H1 (cell line): ENCODE data around the gene SRSF1. TPM values are rescaled to one million over a fixed set of nuclear protein-coding genes. Genes with fewer than 3 reads are reported as not detected.
A peak's percentile ranks its signal among the peaks of the same experiment; 100 is the strongest.

Experiments
- CTCF ChIA-PET: fragments of 300-600 bp; sonication (Branson Sonifier 250); formaldehyde crosslinking; loops from one replicate; lab custom pipeline; 2021; ENCODE audit not compliant: partially characterized antibody; lab: Charles Lee
- POLR2A ChIA-PET: fragments of 300-600 bp; sonication (Branson Sonifier 250); formaldehyde crosslinking; loops from one replicate; lab custom pipeline; 2021; ENCODE audit warnings: inconsistent platforms; ENCODE audit not compliant: partially characterized antibody; lab: Charles Lee
- DNase-seq, 2 experiments: peaks; one replicate each; pipeline versions ENCODE4 v3.0.0 to v3.0.0-alpha.2; 2010 to 2022; ENCODE audit warnings: low spot score in 2 of 2, low read depth in 1 of 2, mixed read lengths in 1 of 2
- FAIRE-seq: peaks from 2 replicates; lab custom pipeline; 2011; peaks lifted over from hg19 to GRCh38; lab: Jason Lieb, UNC
- H2AFZ ChIP-seq: 2 replicates; pipeline ENCODE4 v1.8.1; 2012; ENCODE audit warnings: low read length, inconsistent platforms
- H2AK5ac ChIP-seq: 2 replicates; pipeline ENCODE4 v1.6.1; 2013; ENCODE audit warnings: low read depth, low read length
- H2BK120ac ChIP-seq: replicated peaks from 2 replicates; pipeline ENCODE3; 2013; ENCODE audit warnings: low read depth, low read length, inconsistent platforms
- H2BK12ac ChIP-seq: 2 replicates; pipeline ENCODE4 v1.6.1; 2013; ENCODE audit warnings: low read depth, low read length
- H2BK15ac ChIP-seq: 2 replicates; pipeline ENCODE4 v1.6.1; 2013; ENCODE audit warnings: low read length
- H2BK20ac ChIP-seq: 2 replicates; pipeline ENCODE4 v1.6.1; 2013; ENCODE audit warnings: low read length
- H2BK5ac ChIP-seq: 2 replicates; pipeline ENCODE4 v1.6.1; 2013; ENCODE audit warnings: low read depth, low read length
- H3K14ac ChIP-seq: 2 replicates; pipeline ENCODE4 v1.6.1; 2013; ENCODE audit warnings: inconsistent platforms; ENCODE audit not compliant: insufficient read length
- H3K18ac ChIP-seq: 2 replicates; pipeline ENCODE4 v1.6.1; 2013; ENCODE audit warnings: low read length; ENCODE audit errors: extremely low read depth
- H3K23ac ChIP-seq: 2 replicates; pipeline ENCODE4 v1.6.1; 2013; ENCODE audit warnings: inconsistent platforms; ENCODE audit not compliant: insufficient read length
- H3K23me2 ChIP-seq: 2 replicates; pipeline ENCODE4 v1.6.1; 2013; ENCODE audit warnings: low read depth, low read length
- H3K27ac ChIP-seq: 2 replicates; pipeline ENCODE4 v1.6.1; 2011; ENCODE audit warnings: low read depth, low read length, inconsistent platforms
- H3K27me3 ChIP-seq, 4 experiments: replicated peaks in 1 of 4; 1 replicate in 1 of 4; 2 replicates in 3 of 4; pipeline versions ENCODE4 v1.6.1 to v1.8.1; 2011 to 2013; ENCODE audit warnings: low read length in 3 of 4, mild to moderate bottlenecking in 3 of 4, inconsistent platforms in 2 of 4, mixed read lengths in 2 of 4, moderate library complexity in 1 of 4; ENCODE audit not compliant: control insufficient read depth in 3 of 4, insufficient read depth in 3 of 4; ENCODE audit errors: extremely low read depth in 1 of 4
- H3K36me3 ChIP-seq, 4 experiments: 2 replicates each; pipeline versions ENCODE4 v1.6.1 to v1.8.1; 2011 to 2013; ENCODE audit warnings: mild to moderate bottlenecking in 4 of 4, low read length in 3 of 4, moderate library complexity in 2 of 4, control low read depth in 1 of 4, inconsistent platforms in 1 of 4; ENCODE audit not compliant: insufficient read depth in 4 of 4, control insufficient read depth in 2 of 4
- H3K4ac ChIP-seq: replicated peaks from 2 replicates; pipeline ENCODE3; 2013; ENCODE audit warnings: low read length, low read depth, mixed read lengths, inconsistent platforms; ENCODE audit not compliant: insufficient read length
- H3K4me1 ChIP-seq, 4 experiments: replicated peaks in 1 of 4; 1 replicate in 1 of 4; 2 replicates in 3 of 4; pipeline versions ENCODE4 v1.6.1 to v1.8.1; 2011 to 2013; ENCODE audit warnings: low read length in 3 of 4, inconsistent platforms in 2 of 4, mixed read lengths in 1 of 4; ENCODE audit not compliant: insufficient read depth in 4 of 4, control insufficient read depth in 3 of 4
- H3K4me2 ChIP-seq, 2 experiments: 2 replicates each; pipeline versions ENCODE4 v1.6.1 to v1.8.1; 2011 to 2013; ENCODE audit warnings: low read depth in 2 of 2, low read length in 2 of 2, control low read depth in 1 of 2, inconsistent platforms in 1 of 2, mild to moderate bottlenecking in 1 of 2; ENCODE audit not compliant: insufficient read depth in 1 of 2
- H3K4me3 ChIP-seq, 4 experiments: fragments of 200-600, 300-600 bp in 1 of 4; sonication (generic), shearing (Covaris generic), sonication (Bioruptor Twin) in 1 of 4; 2 replicates each; pipeline versions ENCODE4 v1.5.1 to v1.8.1; 2011 to 2016; ENCODE audit warnings: low read length in 4 of 4, low read depth in 3 of 4, control low read depth in 2 of 4, inconsistent platforms in 2 of 4, mild to moderate bottlenecking in 2 of 4, mixed read lengths in 1 of 4, moderate library complexity in 1 of 4; ENCODE audit not compliant: insufficient read depth in 2 of 4; ENCODE audit errors: extremely low read depth in 1 of 4
- H3K56ac ChIP-seq: replicated peaks from 2 replicates; pipeline ENCODE3; 2013; ENCODE audit warnings: low read depth, mild to moderate bottlenecking, mixed read lengths, low read length, inconsistent platforms; ENCODE audit not compliant: insufficient read length
- H3K79me1 ChIP-seq: 2 replicates; pipeline ENCODE4 v1.6.1; 2013; ENCODE audit warnings: low read depth, low read length, control low read depth
- H3K79me2 ChIP-seq, 2 experiments: 2 replicates each; pipeline versions ENCODE4 v1.6.1 to v1.8.1; 2012 to 2013; ENCODE audit warnings: low read length in 2 of 2, mild to moderate bottlenecking in 2 of 2, inconsistent platforms in 1 of 2; ENCODE audit not compliant: insufficient read depth in 2 of 2, control insufficient read depth in 1 of 2
- H3K9ac ChIP-seq, 4 experiments: replicated peaks in 1 of 4; 1 replicate in 1 of 4; 2 replicates in 3 of 4; pipeline versions ENCODE4 v1.6.1 to v1.8.1; 2011 to 2013; ENCODE audit warnings: low read depth in 3 of 4, low read length in 3 of 4, control low read depth in 2 of 4, mild to moderate bottlenecking in 2 of 4, moderate library complexity in 2 of 4, inconsistent platforms in 1 of 4; ENCODE audit errors: extremely low read depth in 1 of 4
- H3K9me3 ChIP-seq, 2 experiments: 2 replicates each; pipeline versions ENCODE4 v1.6.1 to v1.8.1; 2012 to 2013; ENCODE audit warnings: mild to moderate bottlenecking in 2 of 2, moderate library complexity in 2 of 2, control low read depth in 1 of 2, inconsistent platforms in 1 of 2, low read depth in 1 of 2, low read length in 1 of 2, mixed read lengths in 1 of 2; ENCODE audit not compliant: insufficient read depth in 2 of 2
- H4K20me1 ChIP-seq, 2 experiments: replicated peaks in 1 of 2; 2 replicates each; pipeline versions ENCODE3 to v1.8.1; 2011 to 2013; ENCODE audit warnings: inconsistent platforms in 2 of 2, low read length in 2 of 2, mild to moderate bottlenecking in 1 of 2; ENCODE audit not compliant: insufficient read depth in 2 of 2, control insufficient read depth in 1 of 2
- H4K5ac ChIP-seq: 2 replicates; pipeline ENCODE4 v1.6.1; 2013; ENCODE audit warnings: low read length, low read depth, mixed read lengths, inconsistent platforms; ENCODE audit not compliant: insufficient read length
- H4K8ac ChIP-seq: 2 replicates; pipeline ENCODE4 v1.8.0; 2013; ENCODE audit warnings: mild to moderate bottlenecking, moderate library complexity, low read length, inconsistent platforms; ENCODE audit not compliant: insufficient read depth; ENCODE audit errors: extremely low read depth
- H4K91ac ChIP-seq: replicated peaks from 2 replicates; pipeline ENCODE3; 2013; ENCODE audit warnings: low read length, mixed read lengths, inconsistent platforms; ENCODE audit not compliant: insufficient read length
- CREB1 ChIP-seq: IDR thresholded peaks from 2 replicates; pipeline ENCODE4 v1.6.1; 2012; ENCODE audit warnings: inconsistent platforms
- GTF2F1 ChIP-seq: IDR thresholded peaks from 2 replicates; pipeline ENCODE4 v1.6.1; 2012; ENCODE audit warnings: low read depth, low read length, improper control_type of control experiment, borderline replicate concordance
- KDM4A ChIP-seq: IDR thresholded peaks from one replicate; pipeline ENCODE4 v1.7.1; 2012; ENCODE audit warnings: low read depth, mild to moderate bottlenecking, moderate library complexity, low read length, inconsistent platforms; ENCODE audit not compliant: severe bottlenecking
- POU5F1 ChIP-seq: IDR thresholded peaks from 2 replicates; pipeline ENCODE4 v1.6.1; 2011; ENCODE audit warnings: low read depth, mild to moderate bottlenecking, low read length, moderate library complexity
- SRF ChIP-seq: IDR thresholded peaks from 2 replicates; pipeline ENCODE4 v1.6.1; 2011; ENCODE audit warnings: mild to moderate bottlenecking, low read depth, low read length, moderate library complexity
- TAF1 ChIP-seq: IDR thresholded peaks from 2 replicates; pipeline ENCODE4 v1.6.1; 2011; ENCODE audit warnings: mild to moderate bottlenecking, low read depth, low read length
- WGBS, 2 experiments: shearing (Covaris generic) in 1 of 2; methylation state at CpG; one replicate each; pipeline versions ENCODE4 v1.1.6 to v1.1.7; 2013 to 2015; ENCODE audit warnings: low lambda C conversion rate in 2 of 2, mixed read lengths in 2 of 2, inconsistent platforms in 1 of 2, low coverage in 1 of 2, missing lambda C conversion rate in 1 of 2; ENCODE audit not compliant: insufficient replicate concordance in 2 of 2, insufficient coverage in 1 of 2, insufficient read length in 1 of 2; ENCODE audit errors: extremely low coverage in 1 of 2, missing lambda C conversion rate in 1 of 2; 5-methylcytosine and 5-hydroxymethylcytosine counted together
- polyA plus RNA-seq, 7 experiments: library from polyadenylated mRNA; depleted of rRNA in 3 of 7; stranded (reverse) in 5 of 7; unstranded in 2 of 7; fragments of >200 nt in 5 of 7; fragments of 200-250 nt in 2 of 7; gene quantifications; 1 replicate in 5 of 7; 2 replicates in 1 of 7; 4 replicates in 1 of 7; pipeline versions ENCODE4 v1.2.1 to v1.2.3, GENCODE V29; 2011 to 2013; ENCODE audit warnings: missing spikeins in 2 of 7, mixed read lengths in 2 of 7
- total RNA-seq: library from RNA; stranded (reverse); fragmentation: NEBNext Ultra II Directional; extraction: Animal tissue kit (Norgen Biotek cat#: 25700); gene quantifications from 2 replicates; pipeline ENCODE4 v1.2.1, GENCODE V29; 2021

The SRSF1 gene
- total and polyA plus RNA-seq, 2 of the 8 experiments (the other 6 are each of a cell fraction or from before 2014, with no cell fraction given), result 149 to 429 TPM

DNA sequence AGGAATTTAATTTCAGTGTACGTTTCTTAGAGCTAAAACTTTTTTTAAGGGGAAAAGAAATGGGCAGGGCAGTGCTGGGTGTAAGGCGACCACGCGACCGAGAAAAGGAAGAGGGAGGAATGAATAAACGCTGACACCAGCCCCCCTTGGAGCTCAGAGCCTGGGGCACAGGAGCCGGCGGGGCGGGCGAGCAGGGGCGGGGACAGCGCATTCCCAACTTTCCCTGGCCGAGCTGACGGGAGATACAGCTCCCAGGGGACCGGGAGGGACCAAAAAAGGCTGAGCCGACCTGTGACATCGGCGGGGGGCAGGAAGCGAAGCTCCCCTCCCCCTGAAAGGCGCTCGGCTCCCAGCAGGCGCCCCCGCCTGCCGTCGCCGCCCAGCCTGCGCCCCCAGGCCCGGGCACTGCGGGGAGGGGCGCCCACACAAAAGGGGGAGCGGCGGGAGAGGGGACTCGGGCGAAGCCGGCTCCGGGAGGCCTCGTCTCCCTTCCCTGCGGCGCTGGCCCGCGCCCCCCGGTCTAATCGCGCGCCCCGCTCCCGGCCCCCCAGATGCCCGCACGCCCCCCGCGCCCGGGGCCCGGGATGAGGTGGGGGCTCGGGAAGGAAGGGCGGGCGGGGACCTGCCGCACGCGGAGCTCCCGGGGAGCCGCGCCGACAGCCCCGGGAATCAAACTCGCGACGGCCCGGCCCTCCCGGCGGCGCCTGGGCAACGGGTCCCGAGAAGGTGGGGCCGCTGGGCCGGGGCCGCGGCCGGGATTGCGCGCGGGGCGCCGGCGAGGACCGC is 52.5 kb downstream of the SRSF1 start:
- Histone ChIP-seq H3K18ac (peak overlapping the region; percentile 68), H3K23me2 (peaks cover 8% of the 10 kb centered on the region; the same call in 1 of the 2 replicates), H3K79me1 (no peaks in the 10 kb centered on the region), H3K36me3 (no peaks in the 10 kb centered on the region), H2BK5ac (peak overlapping the region; percentile 78; the same call in 1 of the 2 replicates), H3K4me2 (peak overlapping the region; percentile 69 to 80), H3K27me3 (peaks cover 0 to 30% (median 20%) of the 10 kb centered on the region in 4 experiments; a peak in 6 of 7 replicates), H3K4me3 (peak overlapping the region; percentile 32 to 86 (median 44)), H2AK5ac (no peak overlapping the region; the same call in 1 of the 2 replicates), H3K9me3 (no peaks in the 10 kb centered on the region), H3K23ac (no peak overlapping the region), H2AFZ (no peak overlapping the region), H3K4ac (no peak overlapping the region), H3K4me1 (peaks cover 12 to 23% (median 14%) of the 10 kb centered on the region in 4 experiments), H4K91ac (no peak overlapping the region), H3K56ac (no peak overlapping the region), H2BK15ac (no peak overlapping the region), H4K8ac (no peak overlapping the region), H3K79me2 (no peaks in the 10 kb centered on the region), H2BK12ac (0 out of 2 replicates have a peak overlapping the region, but pooled peaks have one; percentile 90), H2BK20ac (no peak overlapping the region), H3K14ac (no peak overlapping the region), H4K20me1 (no peaks in the 10 kb centered on the region), H4K5ac (no peak overlapping the region), H3K9ac (peak overlapping the region in 1 of 4 experiments; percentile 73; a peak in 1 of 7 replicates), H2BK120ac (no peak overlapping the region), H3K27ac (no peak overlapping the region)
- 0% methylated on average over 4 of the region's 85 CpGs; no CpG with 5 or more reads in 1 of the 2 experiments for WGBS, 2 experiments
- ChIA-PET POLR2A (interaction anchor here (0.8 to 3.6 kb wide), 18 partner anchors 11 to 93 kb away, joined by 3 to 18 read pairs (median 6); partner anchors contain the start of gene SRSF1), CTCF (interaction anchor here (0.7 to 13.5 kb wide), 23 partner anchors 11 to 96 kb away, joined by 3 to 162 read pairs (median 7); no protein-coding TSS in a partner anchor)
- no peak for FAIRE-seq
- DNase-seq, result peak in 1 of 2 experiments; percentile 73
- TF ChIP-seq POU5F1 (no peak), CREB1 (no peak), TAF1 (0 out of 2 replicates have a peak, but pooled peaks have one; percentile 17), GTF2F1 (no peak), KDM4A (peak; percentile 53), SRF (no peak)
